Measurements from ENCODE around the gene MTSS2. TPM values are rescaled to one million over a fixed set of nuclear protein-coding genes. Genes with fewer than 3 reads are reported as not detected.
A peak's percentile ranks its signal among the peaks of the same experiment; 100 is the strongest.

The MTSS2 gene, protein sequence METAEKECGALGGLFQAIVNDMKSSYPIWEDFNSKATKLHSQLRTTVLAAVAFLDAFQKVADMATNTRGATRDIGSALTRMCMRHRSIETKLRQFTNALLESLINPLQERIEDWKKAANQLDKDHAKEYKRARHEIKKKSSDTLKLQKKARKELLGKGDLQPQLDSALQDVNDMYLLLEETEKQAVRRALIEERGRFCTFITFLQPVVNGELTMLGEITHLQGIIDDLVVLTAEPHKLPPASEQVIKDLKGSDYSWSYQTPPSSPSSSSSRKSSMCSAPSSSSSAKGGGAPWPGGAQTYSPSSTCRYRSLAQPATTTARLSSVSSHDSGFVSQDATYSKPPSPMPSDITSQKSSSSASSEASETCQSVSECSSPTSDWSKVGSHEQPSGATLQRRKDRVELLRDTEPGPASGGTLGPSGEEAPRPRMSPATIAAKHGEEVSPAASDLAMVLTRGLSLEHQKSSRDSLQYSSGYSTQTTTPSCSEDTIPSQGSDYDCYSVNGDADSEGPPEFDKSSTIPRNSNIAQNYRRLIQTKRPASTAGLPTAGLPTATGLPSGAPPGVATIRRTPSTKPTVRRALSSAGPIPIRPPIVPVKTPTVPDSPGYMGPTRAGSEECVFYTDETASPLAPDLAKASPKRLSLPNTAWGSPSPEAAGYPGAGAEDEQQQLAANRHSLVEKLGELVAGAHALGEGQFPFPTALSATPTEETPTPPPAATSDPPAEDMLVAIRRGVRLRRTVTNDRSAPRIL
- total RNA-seq (10 to 100 TPM in 3 of 5 experiments, 1 to 10 TPM in 2; 1.4 to 16.7 (median 11.5) TPM), polyA plus RNA-seq (not detected), total RNA-seq (3.0 reads per million, percentile 16 among the genes with 10 or more reads in this experiment)

DNA sequence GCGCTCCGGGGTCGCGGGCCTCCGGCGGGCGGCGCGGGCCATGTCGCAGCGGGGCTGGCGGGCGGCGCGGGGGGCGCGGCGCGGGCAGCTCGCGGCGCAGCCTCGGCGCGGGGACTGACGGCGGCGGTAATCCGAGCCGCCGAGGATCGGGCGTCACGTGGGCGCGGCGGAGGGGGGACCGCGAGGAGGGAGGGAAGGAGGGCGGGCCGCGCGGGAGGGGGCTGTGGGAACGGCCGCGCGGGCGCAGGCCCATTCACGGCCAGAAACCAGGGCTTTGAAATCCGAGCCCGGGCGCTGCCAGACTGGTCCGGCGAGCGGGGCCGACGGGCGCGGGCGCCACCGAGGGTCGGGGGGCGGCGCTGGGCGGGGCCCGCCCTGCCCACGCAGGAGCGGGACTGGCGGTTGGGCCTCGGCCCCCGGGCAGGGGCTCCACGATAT is at the start of gene MTSS2:
TSS of gene MTSS2 (minus strand) at position 116 of the 438 bp plus-strand sequence. CDS start 262 bp downstream, outside the sequence.
- Histone ChIP-seq H3K4me1 (ENCODE audit: control insufficient read depth in 2 of 2, insufficient read depth in 2 of 2, low read length in 2 of 2) (peaks cover 0 to 7% of the 10 kb centered on the region in 2 donors), H3K4me3 (ENCODE audit: low read length) (no peak within 1 kb of the TSS), H3K9me3 (ENCODE audit: control insufficient read depth in 2 of 3, low read length in 3 of 3) (no peaks in the 10 kb centered on the region), H3K27me3 (ENCODE audit: control insufficient read depth in 2 of 2, insufficient read depth in 2 of 2, low read length in 2 of 2) (peaks cover 0 to 6% of the 10 kb centered on the region in 2 donors), H3K27ac (ENCODE audit: low read depth, low read length) (no peak within 1 kb of the TSS), H3K36me3 (ENCODE audit: control insufficient read depth in 2 of 3, insufficient read depth in 3 of 3, low read length in 3 of 3) (peaks cover 0 to 4% (median 0%) of the 10 kb centered on the region in 3 experiments)
- Mint-ChIP-seq H3K9me3 (no peaks in the 10 kb centered on the region), H3K36me3 (peaks cover 0 to 3% (median 0%) of the 10 kb centered on the region in 5 donors), H3K27me3 (peaks cover 0 to 26% (median 4%) of the 10 kb centered on the region in 5 donors), H3K27ac (peak within 1 kb of the TSS in 1 of 9 donors; percentile 14), H3K4me3 (peak within 1 kb of the TSS; percentile 42 to 77 (median 70)), H3K4me1 (peaks cover 0 to 8% (median 4%) of the 10 kb centered on the region in 7 donors)
- ATAC-seq (peak; percentile 45), DNase-seq (peak in 4 of 9 donors; percentile 14 to 41 (median 24))
- POLR2A ChIA-PET: no interaction called here
- intact Hi-C loops (cut with micrococcal nuclease): loop anchor here in 1 of 2 donors (1.0 kb wide), 1 partner anchor 51 kb away; no protein-coding TSS in a partner anchor
- CTCF ChIA-PET: no interaction called here

DNA sequence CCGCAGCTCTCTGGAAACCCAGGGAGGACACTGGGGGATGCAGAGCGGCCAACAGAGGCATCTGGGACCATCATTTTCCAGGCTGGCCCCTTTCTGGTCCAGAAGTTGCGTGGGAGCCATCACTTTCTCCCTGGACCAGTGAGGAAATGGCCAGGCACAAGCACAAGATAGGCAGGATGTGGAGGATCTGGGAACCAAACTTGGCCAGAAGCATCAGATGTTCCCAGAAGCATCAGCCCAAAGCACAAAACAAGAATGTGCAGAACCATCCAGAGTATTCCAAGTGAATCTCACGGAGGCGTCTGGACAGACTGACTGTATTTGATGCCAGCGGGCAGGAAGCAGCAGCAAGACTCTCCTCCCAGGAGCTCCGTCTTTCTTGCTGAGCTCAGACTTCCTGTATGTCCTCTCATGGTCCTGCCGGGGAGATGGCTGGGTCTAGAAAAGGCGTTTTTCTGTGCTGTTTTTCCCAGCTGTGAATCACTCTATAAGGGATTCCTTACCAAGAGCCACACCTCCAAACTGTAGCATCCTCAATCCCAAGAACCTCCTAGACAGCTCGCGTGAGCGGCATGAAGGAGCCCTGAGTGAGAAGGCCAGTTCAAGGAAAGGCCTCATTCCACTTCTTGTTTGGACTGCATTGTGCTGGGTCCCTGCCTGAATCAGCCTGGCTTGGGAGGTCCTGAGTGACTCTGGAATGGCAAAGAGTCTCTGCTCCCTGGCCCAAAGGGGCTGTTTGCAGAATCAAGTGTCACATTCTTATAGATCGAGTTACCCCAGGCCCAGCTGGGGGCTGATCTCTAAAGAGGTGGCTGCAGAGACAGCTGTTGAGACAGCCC is 49.5 kb upstream of the MTSS2 start:
- ATAC-seq (no peak), DNase-seq (no peak)
- Histone ChIP-seq H3K27ac (ENCODE audit: low read depth, low read length) (peak overlapping the region; percentile 76), H3K4me1 (ENCODE audit: control insufficient read depth in 2 of 2, insufficient read depth in 2 of 2, low read length in 2 of 2) (peaks cover 18 to 26% of the 10 kb centered on the region in 2 donors), H3K9me3 (ENCODE audit: control insufficient read depth in 2 of 3, low read length in 3 of 3) (no peaks in the 10 kb centered on the region), H3K4me3 (ENCODE audit: low read length) (no peak overlapping the region), H3K36me3 (ENCODE audit: control insufficient read depth in 2 of 3, insufficient read depth in 3 of 3, low read length in 3 of 3) (peaks cover 0 to 12% (median 5%) of the 10 kb centered on the region in 3 experiments), H3K27me3 (ENCODE audit: control insufficient read depth in 2 of 2, insufficient read depth in 2 of 2, low read length in 2 of 2) (no peaks in the 10 kb centered on the region)
- ChIA-PET POLR2A (interaction anchor here (1.1 to 6.9 kb wide), 5 partner anchors 11 to 65 kb away, joined by 4 to 59 read pairs (median 5); partner anchors contain the start of gene VAC14), CTCF (interaction anchor here (0.7 to 5.6 kb wide), 3 partner anchors 11 to 35 kb away, joined by 3 to 32 read pairs (median 4); no protein-coding TSS in a partner anchor)
- H3K27ac Mint-ChIP-seq: peak overlapping the region in 8 of 9 donors; percentile 41 to 100 (median 98)
- H3K36me3 Mint-ChIP-seq: peaks cover 6 to 30% (median 23%) of the 10 kb centered on the region in 5 donors
- H3K27me3 Mint-ChIP-seq: no peaks in the 10 kb centered on the region
- no peaks in the 10 kb centered on the region for H3K9me3 Mint-ChIP-seq
- peak overlapping the region in 5 of 10 donors; percentile 20 to 82 (median 32) for H3K4me3 Mint-ChIP-seq
- intact Hi-C loops (cut with micrococcal nuclease): no loop called here
- peaks cover 22 to 58% (median 36%) of the 10 kb centered on the region in 7 donors for H3K4me1 Mint-ChIP-seq

DNA sequence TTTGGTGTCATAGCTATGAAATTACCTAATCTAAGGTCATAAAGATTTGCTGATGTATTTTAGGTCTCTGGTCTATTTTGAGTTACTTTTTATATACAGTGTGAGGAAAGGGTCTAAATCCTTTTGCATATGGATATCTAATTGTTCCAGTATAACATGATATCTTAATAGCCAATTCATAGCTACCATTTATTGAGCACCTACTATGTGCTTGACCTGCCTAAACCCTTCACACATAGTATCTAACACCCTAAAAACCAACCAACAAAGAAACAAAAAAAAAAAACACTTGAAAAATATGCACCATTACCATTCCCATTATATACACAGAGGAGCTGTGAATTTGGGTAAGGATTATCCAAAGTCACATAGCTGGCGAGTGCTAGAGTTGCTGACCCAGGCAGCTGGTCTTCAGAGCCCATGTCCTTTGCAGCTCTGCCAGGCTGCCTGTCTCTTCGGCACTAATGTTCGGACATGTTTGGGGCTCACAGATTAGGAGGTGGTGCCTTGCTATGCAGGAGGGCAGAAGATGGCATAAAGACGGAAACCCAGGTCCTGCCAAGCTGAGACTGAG is 48.8 kb upstream of the MTSS2 start:
- Mint-ChIP-seq H3K27ac (peak overlapping the region in 7 of 9 donors; percentile 1 to 99 (median 18)), H3K4me3 (peak overlapping the region in 1 of 10 donors; percentile 79), H3K36me3 (peaks cover 6 to 37% (median 24%) of the 10 kb centered on the region in 5 donors), H3K9me3 (no peaks in the 10 kb centered on the region), H3K4me1 (peaks cover 22 to 52% (median 34%) of the 10 kb centered on the region in 7 donors), H3K27me3 (no peaks in the 10 kb centered on the region)
- intact Hi-C loops (cut with micrococcal nuclease): no loop called here
- Histone ChIP-seq H3K9me3 (ENCODE audit: control insufficient read depth in 2 of 3, low read length in 3 of 3) (no peaks in the 10 kb centered on the region), H3K4me1 (ENCODE audit: control insufficient read depth in 2 of 2, insufficient read depth in 2 of 2, low read length in 2 of 2) (peaks cover 18 to 26% of the 10 kb centered on the region in 2 donors), H3K27me3 (ENCODE audit: control insufficient read depth in 2 of 2, insufficient read depth in 2 of 2, low read length in 2 of 2) (no peaks in the 10 kb centered on the region), H3K27ac (ENCODE audit: low read depth, low read length) (no peak overlapping the region), H3K4me3 (ENCODE audit: low read length) (no peak overlapping the region), H3K36me3 (ENCODE audit: control insufficient read depth in 2 of 3, insufficient read depth in 3 of 3, low read length in 3 of 3) (peaks cover 0 to 19% (median 8%) of the 10 kb centered on the region in 3 experiments)
- DNase-seq (no peak), ATAC-seq (no peak)
- CTCF ChIA-PET: interaction anchor here (1.1 to 5.6 kb wide), 2 partner anchors 12 to 36 kb away, joined by 4 to 32 read pairs; no protein-coding TSS in a partner anchor
- POLR2A ChIA-PET: interaction anchor here (0.6 to 6.9 kb wide), 4 partner anchors 12 to 50 kb away, joined by 3 to 59 read pairs (median 4); no protein-coding TSS in a partner anchor

DNA sequence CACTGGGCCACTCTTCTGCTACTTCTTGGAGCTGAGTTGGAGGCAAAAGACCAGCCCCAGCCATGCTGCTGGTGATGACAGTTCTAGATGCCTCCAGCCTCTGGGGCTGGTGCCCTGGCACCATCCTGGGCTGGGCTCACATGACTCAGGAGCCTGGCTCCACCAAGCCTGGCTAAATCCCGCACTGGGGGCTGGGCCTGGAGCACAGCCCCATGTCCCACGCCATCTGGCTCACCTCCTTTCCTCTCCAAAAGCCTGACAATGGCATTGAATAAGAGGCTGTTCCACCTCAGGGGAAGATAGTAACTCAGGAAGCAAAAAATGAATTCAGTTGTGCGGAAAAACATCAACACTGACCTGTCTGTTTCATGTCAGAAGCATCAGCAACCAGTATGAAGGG is 45.1 kb upstream of the MTSS2 start:
- ChIA-PET POLR2A (interaction anchor here (0.7 kb wide), 1 partner anchor 20 kb away, joined by 3 read pairs; no protein-coding TSS in a partner anchor), CTCF (interaction anchor here (1.7 kb wide), 1 partner anchor 40 kb away, joined by 6 read pairs; no protein-coding TSS in a partner anchor)
- H3K4me1 Mint-ChIP-seq: peaks cover 4 to 17% (median 10%) of the 10 kb centered on the region in 7 donors
- peaks cover 0 to 52% (median 8%) of the 10 kb centered on the region in 3 experiments for H3K36me3 ChIP-seq (ENCODE audit: control insufficient read depth in 2 of 3, insufficient read depth in 3 of 3, low read length in 3 of 3)
- H3K9me3 ChIP-seq (ENCODE audit: control insufficient read depth in 2 of 3, low read length in 3 of 3): no peaks in the 10 kb centered on the region
- H3K4me3 ChIP-seq (ENCODE audit: low read length): no peak overlapping the region
- H3K27ac Mint-ChIP-seq: peak overlapping the region in 3 of 9 donors; percentile 5 to 65 (median 15)
- peaks cover 0 to 4% of the 10 kb centered on the region in 2 donors for H3K4me1 ChIP-seq (ENCODE audit: control insufficient read depth in 2 of 2, insufficient read depth in 2 of 2, low read length in 2 of 2)
- H3K4me3 Mint-ChIP-seq: no peak overlapping the region
- no peaks in the 10 kb centered on the region for H3K27me3 Mint-ChIP-seq
- H3K27ac ChIP-seq (ENCODE audit: low read depth, low read length): no peak overlapping the region
- H3K36me3 Mint-ChIP-seq: peaks cover 6 to 53% (median 29%) of the 10 kb centered on the region in 5 donors
- intact Hi-C loops (cut with micrococcal nuclease): no loop called here
- H3K27me3 ChIP-seq (ENCODE audit: control insufficient read depth in 2 of 2, insufficient read depth in 2 of 2, low read length in 2 of 2): no peaks in the 10 kb centered on the region
- no peaks in the 10 kb centered on the region for H3K9me3 Mint-ChIP-seq
- DNase-seq (no peak), ATAC-seq (no peak)

DNA sequence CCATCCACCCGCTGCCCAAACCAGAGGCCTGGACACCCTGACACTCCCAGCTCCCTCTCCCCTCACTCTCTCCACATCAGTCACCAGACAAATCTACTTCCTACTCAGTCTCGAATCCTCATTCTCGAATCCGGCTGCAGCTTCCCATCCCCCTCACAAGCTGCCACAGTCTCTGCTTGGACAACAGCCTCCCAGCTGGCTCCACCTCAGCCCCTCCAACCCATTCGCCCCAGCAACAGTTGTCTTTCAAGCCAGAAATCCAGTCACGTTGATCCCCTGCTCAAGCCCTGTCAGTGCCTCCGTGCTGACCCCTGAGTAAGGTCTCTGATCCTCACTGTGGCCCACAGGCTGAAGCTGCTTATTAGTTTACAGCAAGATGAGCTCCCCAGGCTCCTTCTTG is 44.2 kb upstream of the MTSS2 start:
- H3K4me1 Mint-ChIP-seq: peaks cover 0 to 10% (median 3%) of the 10 kb centered on the region in 7 donors
- intact Hi-C loops (cut with micrococcal nuclease): no loop called here
- H3K36me3 Mint-ChIP-seq: peaks cover 6 to 58% (median 29%) of the 10 kb centered on the region in 5 donors
- Histone ChIP-seq H3K9me3 (ENCODE audit: control insufficient read depth in 2 of 3, low read length in 3 of 3) (no peaks in the 10 kb centered on the region), H3K27me3 (ENCODE audit: control insufficient read depth in 2 of 2, insufficient read depth in 2 of 2, low read length in 2 of 2) (no peaks in the 10 kb centered on the region), H3K36me3 (ENCODE audit: control insufficient read depth in 2 of 3, insufficient read depth in 3 of 3, low read length in 3 of 3) (peaks cover 0 to 61% (median 8%) of the 10 kb centered on the region in 3 experiments), H3K4me3 (ENCODE audit: low read length) (no peak overlapping the region), H3K4me1 (ENCODE audit: control insufficient read depth in 2 of 2, insufficient read depth in 2 of 2, low read length in 2 of 2) (peaks cover 0 to 1% of the 10 kb centered on the region in 2 donors), H3K27ac (ENCODE audit: low read depth, low read length) (no peak overlapping the region)
- POLR2A ChIA-PET: no interaction called here
- CTCF ChIA-PET: interaction anchor here (1.7 kb wide), 1 partner anchor 41 kb away, joined by 6 read pairs; no protein-coding TSS in a partner anchor
- no peak for ATAC-seq
- DNase-seq: no peak
- H3K9me3 Mint-ChIP-seq: no peaks in the 10 kb centered on the region
- no peak overlapping the region for H3K4me3 Mint-ChIP-seq
- no peaks in the 10 kb centered on the region for H3K27me3 Mint-ChIP-seq
- peak overlapping the region in 2 of 9 donors; percentile 23 to 67 for H3K27ac Mint-ChIP-seq
